Dendritic cell treated with granulocyte-macrophage colony-stimulating factor and Interleukin-4, amounts not matched to agents 40 ng/mL and 50 ng/mL, for 4 days (primary cell): ENCODE results near the gene PRODH2.
"Not testable (repeated sequence)": the region's sequence is repeated elsewhere in the genome, so short reads cannot be mapped to it uniquely, and the experiment has no call there.

Experiments used
- H3K27ac Mint-ChIP-seq: one replicate; pipeline ENCODE4 v1.8.0; 2022; ENCODE audit warnings: mild to moderate bottlenecking, mixed read lengths
- H3K27me3 Mint-ChIP-seq: one replicate; pipeline ENCODE4 v1.8.0; 2022; ENCODE audit warnings: mild to moderate bottlenecking, mixed read lengths
- H3K36me3 Mint-ChIP-seq: one replicate; pipeline ENCODE4 v1.8.0; 2022; ENCODE audit warnings: low read depth, mixed read lengths
- H3K4me1 Mint-ChIP-seq: one replicate; pipeline ENCODE4 v1.8.0; 2022; ENCODE audit warnings: low read depth, mixed read lengths
- H3K4me3 Mint-ChIP-seq: one replicate; pipeline ENCODE4 v1.8.0; 2022; ENCODE audit warnings: mild to moderate bottlenecking, moderate library complexity, mixed read lengths
- H3K9me3 Mint-ChIP-seq: one replicate; pipeline ENCODE4 v1.8.0; 2022; ENCODE audit warnings: mixed read lengths
- intact Hi-C: fragments of 100-400 bp; cut with micrococcal nuclease; formaldehyde crosslinking; loops from one replicate; pipeline ENCODE4 v1.15.0; 2022

The PRODH2 gene

DNA sequence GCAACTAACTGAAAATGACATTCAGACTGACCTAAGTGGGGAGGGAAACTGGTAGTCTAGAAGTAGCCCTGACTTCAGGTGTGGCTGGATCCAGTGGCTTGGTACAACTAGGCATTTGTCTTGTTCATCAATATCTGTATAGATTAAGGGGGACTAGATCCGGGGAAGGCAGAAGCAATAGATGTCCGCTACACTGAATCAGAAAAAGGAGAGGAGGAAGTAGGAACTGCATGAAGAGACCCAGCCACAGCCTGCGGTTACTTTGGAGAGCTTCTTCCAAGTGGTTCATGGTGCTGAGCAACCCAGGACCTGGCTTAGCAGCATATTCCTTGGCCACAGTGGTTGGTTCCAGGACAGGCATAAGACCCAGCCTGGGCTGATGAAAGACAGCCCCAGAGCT, 9.9 kb upstream of the PRODH2 start:
- no peak overlapping the region for H3K4me3 Mint-ChIP-seq
- H3K36me3 Mint-ChIP-seq = no peaks in the 10 kb centered on the region
- H3K27ac Mint-ChIP-seq = no peak overlapping the region
- peaks cover 11% of the 10 kb centered on the region for H3K27me3 Mint-ChIP-seq
- H3K4me1 Mint-ChIP-seq = peaks cover 5% of the 10 kb centered on the region
- intact Hi-C loops = no loop called here
- H3K9me3 Mint-ChIP-seq = no peaks in the 10 kb centered on the region

DNA sequence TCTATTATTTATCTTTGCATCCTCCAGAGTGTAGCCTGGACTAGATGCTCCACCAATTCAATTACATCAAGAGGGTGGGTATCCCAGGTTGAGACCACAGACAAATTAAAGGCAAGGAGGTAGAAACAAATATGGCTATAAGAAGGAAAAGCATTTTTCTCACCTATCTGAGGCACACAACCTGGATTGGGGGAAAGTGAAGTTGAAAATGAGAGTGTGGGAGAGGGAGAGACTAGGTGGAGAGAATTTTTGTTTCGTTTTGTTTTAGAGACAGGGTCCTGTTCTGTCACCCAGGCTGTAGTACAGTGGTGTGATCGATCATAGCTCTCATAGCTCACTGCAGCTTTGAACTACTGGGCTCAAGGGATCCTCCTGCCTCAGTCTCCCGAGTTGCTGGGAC, 5.8 kb upstream of the PRODH2 start:
- H3K27ac Mint-ChIP-seq = no peak overlapping the region
- intact Hi-C loops = no loop called here
- H3K36me3 Mint-ChIP-seq = no peaks in the 10 kb centered on the region
- H3K4me3 Mint-ChIP-seq = no peak overlapping the region
- no peaks in the 10 kb centered on the region for H3K9me3 Mint-ChIP-seq
- peaks cover 12% of the 10 kb centered on the region for H3K27me3 Mint-ChIP-seq
- peaks cover 5% of the 10 kb centered on the region for H3K4me1 Mint-ChIP-seq

- H3K4me1 Mint-ChIP-seq = no peaks in the 10 kb centered on the region
- intact Hi-C loops = no loop called here
- H3K36me3 Mint-ChIP-seq = no peaks in the 10 kb centered on the region
- no peak overlapping the region for H3K4me3 Mint-ChIP-seq
- H3K27me3 Mint-ChIP-seq = peaks cover 13% of the 10 kb centered on the region
- no peaks in the 10 kb centered on the region for H3K9me3 Mint-ChIP-seq
- no peak overlapping the region for H3K27ac Mint-ChIP-seq
Measured at GRCh38 chr19:35816846-35817245, 4.2 kb upstream of the PRODH2 start.

- Mint-ChIP-seq H3K27ac (no peak overlapping the region), H3K4me1 (no peaks in the 10 kb centered on the region), H3K9me3 (no peaks in the 10 kb centered on the region), H3K36me3 (no peaks in the 10 kb centered on the region), H3K27me3 (peaks cover 13% of the 10 kb centered on the region), H3K4me3 (no peak overlapping the region)
- intact Hi-C loops = no loop called here
Measured at GRCh38 chr19:35816262-35816661, 3.6 kb upstream of the PRODH2 start.

GRCh38 chr19:35813043-35813890, 622 bp upstream of the PRODH2 start:
- Mint-ChIP-seq H3K27ac (no peak overlapping the region), H3K4me1 (no peaks in the 10 kb centered on the region), H3K9me3 (no peaks in the 10 kb centered on the region), H3K36me3 (no peaks in the 10 kb centered on the region), H3K4me3 (no peak overlapping the region), H3K27me3 (peaks cover 10% of the 10 kb centered on the region)
- intact Hi-C loops = no loop called here

GRCh38 chr19:35811317-35812219, 1.1 kb downstream of the PRODH2 start:
- no peak overlapping the region for H3K27ac Mint-ChIP-seq
- H3K36me3 Mint-ChIP-seq = no peaks in the 10 kb centered on the region
- intact Hi-C loops = no loop called here
- H3K4me1 Mint-ChIP-seq = no peaks in the 10 kb centered on the region
- H3K27me3 Mint-ChIP-seq = peaks cover 7% of the 10 kb centered on the region
- H3K9me3 Mint-ChIP-seq = no peaks in the 10 kb centered on the region
- H3K4me3 Mint-ChIP-seq = no peak overlapping the region

DNA sequence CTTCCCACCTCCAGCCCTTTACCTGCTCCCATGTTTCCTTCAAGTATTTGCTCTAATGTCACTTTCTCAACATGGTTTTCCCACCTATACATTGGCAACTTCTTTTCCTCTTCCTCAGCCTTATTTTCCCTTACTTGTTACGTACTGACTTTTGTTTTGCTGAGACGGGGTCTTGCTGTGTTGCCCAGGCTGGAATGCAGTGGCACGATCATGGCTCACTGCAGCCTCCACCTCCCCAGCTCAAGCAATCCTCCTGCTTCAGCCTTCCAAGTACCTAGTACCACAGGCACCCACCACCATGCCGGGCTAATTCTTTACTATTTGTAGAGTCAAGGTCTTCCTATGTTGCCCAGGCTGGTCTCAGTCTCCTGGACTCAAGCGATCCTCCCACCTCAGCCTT, 5.0 kb downstream of the PRODH2 start:
- peaks cover 10% of the 10 kb centered on the region for H3K27me3 Mint-ChIP-seq
- intact Hi-C loops = no loop called here
- no peak overlapping the region for H3K4me3 Mint-ChIP-seq
- H3K4me1 Mint-ChIP-seq = peaks cover 14% of the 10 kb centered on the region
- no peaks in the 10 kb centered on the region for H3K36me3 Mint-ChIP-seq
- H3K27ac Mint-ChIP-seq = no peak overlapping the region
- H3K9me3 Mint-ChIP-seq = no peaks in the 10 kb centered on the region

DNA sequence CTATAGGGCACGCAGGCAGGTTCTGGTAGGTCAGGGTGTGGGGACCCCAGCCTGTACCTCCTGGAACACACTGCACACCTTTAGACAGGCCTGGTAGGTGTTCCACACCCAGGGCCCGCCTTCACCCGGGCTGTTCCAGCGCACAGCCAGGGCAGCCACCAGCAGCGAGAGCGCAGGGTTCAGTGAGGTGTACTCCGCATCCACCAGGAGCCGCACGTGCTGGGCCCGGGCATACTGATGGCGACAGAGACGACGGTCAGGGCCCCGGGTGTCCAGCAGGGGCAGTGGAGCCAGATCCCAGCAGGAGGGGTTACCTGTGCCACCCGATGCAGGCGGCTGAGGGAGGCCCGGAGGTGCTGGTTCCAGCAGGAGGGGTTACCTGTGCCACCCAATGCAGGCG, 6.0 kb downstream of the PRODH2 start:
- no peak overlapping the region for H3K27ac Mint-ChIP-seq
- H3K4me1 Mint-ChIP-seq = peaks cover 14% of the 10 kb centered on the region
- H3K9me3 Mint-ChIP-seq = no peaks in the 10 kb centered on the region
- intact Hi-C loops = no loop called here
- peaks cover 10% of the 10 kb centered on the region for H3K27me3 Mint-ChIP-seq
- no peaks in the 10 kb centered on the region for H3K36me3 Mint-ChIP-seq
- no peak overlapping the region for H3K4me3 Mint-ChIP-seq

GRCh38 chr19:35805526-35806102, 7.0 kb downstream of the PRODH2 start:
- Mint-ChIP-seq H3K9me3 (no peaks in the 10 kb centered on the region), H3K27ac (no peak overlapping the region), H3K4me3 (no peak overlapping the region), H3K27me3 (peaks cover 10% of the 10 kb centered on the region), H3K36me3 (no peaks in the 10 kb centered on the region), H3K4me1 (peaks cover 14% of the 10 kb centered on the region)
- intact Hi-C loops = no loop called here

DNA sequence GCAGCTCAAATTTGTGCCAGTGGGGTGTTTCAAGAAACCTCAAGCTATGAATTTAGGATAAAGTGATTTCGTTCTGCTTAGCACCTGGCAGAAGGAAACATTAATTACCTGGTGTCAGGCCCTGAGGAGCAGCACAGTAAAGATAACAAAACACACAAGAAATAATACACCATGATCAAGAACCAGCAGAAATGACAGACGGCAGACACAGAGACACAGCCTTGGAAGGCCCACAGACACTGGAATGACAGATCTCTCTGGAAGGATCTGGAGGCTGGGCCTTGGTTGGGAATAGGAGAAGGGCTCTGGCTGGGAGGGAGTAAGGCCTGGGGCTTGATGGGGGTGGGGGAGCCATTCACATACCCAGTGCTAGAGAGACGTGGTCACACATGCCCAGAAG, 10.8 kb downstream of the PRODH2 start:
- intact Hi-C loops = no loop called here
- H3K4me3 Mint-ChIP-seq = no peak overlapping the region
- peaks cover 40% of the 10 kb centered on the region for H3K27me3 Mint-ChIP-seq
- H3K9me3 Mint-ChIP-seq = no peaks in the 10 kb centered on the region
- peaks cover 18% of the 10 kb centered on the region for H3K4me1 Mint-ChIP-seq
- H3K27ac Mint-ChIP-seq = no peak overlapping the region
- H3K36me3 Mint-ChIP-seq = no peaks in the 10 kb centered on the region

- Mint-ChIP-seq H3K9me3 (no peaks in the 10 kb centered on the region), H3K4me3 (no peak overlapping the region), H3K27me3 (peaks cover 49% of the 10 kb centered on the region), H3K27ac (no peak overlapping the region), H3K36me3 (no peaks in the 10 kb centered on the region), H3K4me1 (peaks cover 7% of the 10 kb centered on the region)
- intact Hi-C loops = no loop called here
Measured at GRCh38 chr19:35797663-35798062, 15.0 kb downstream of the PRODH2 start.

DNA sequence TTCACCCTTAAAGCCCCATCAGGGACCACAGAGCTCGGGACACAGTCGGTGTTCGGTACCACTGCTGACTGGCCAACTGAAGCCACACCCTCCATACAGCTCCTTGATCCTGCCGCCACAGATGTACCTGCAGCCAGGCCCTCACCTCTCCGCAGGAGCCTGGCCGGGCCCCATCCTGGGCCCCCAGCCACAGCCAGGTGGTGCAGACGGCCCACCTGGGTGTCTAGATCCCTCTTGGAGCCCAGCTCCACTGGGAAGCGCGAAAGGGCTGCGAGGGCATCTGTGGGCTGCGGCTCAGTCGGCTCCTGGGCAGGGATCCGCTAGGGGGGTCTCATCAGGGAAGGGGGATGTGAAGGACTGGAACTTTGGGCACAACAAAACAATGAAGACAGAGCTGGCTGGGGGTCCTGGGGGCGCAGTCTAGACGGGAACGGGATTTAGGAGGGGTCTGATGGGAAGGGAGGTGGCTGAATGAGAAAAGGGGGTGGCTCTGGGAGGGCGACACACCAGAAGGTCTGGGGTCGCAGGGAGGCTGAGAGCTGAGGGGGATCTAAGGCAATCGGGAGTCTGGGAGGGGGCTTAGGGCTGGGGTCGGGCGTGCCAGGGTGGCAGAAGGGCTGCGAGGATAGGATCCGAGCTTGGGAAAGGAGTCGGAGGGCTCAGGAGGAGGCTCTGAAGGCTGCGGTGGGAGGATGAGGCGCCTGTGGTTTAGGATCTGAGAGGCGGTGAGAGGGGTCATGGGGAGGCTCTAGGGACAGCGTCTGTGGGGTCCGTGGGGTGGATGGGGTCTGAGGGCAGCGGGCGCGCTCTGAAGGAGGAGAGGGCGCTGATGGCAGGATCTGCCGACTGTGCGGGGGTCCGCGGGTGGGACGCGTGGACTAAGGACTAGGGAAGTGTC, 15.8 kb downstream of the PRODH2 start:
- no peaks in the 10 kb centered on the region for H3K36me3 Mint-ChIP-seq
- intact Hi-C loops = no loop called here
- no peak overlapping the region for H3K4me3 Mint-ChIP-seq
- peaks cover 7% of the 10 kb centered on the region for H3K4me1 Mint-ChIP-seq
- H3K27ac Mint-ChIP-seq = no peak overlapping the region
- no peaks in the 10 kb centered on the region for H3K9me3 Mint-ChIP-seq
- peaks cover 49% of the 10 kb centered on the region for H3K27me3 Mint-ChIP-seq

DNA sequence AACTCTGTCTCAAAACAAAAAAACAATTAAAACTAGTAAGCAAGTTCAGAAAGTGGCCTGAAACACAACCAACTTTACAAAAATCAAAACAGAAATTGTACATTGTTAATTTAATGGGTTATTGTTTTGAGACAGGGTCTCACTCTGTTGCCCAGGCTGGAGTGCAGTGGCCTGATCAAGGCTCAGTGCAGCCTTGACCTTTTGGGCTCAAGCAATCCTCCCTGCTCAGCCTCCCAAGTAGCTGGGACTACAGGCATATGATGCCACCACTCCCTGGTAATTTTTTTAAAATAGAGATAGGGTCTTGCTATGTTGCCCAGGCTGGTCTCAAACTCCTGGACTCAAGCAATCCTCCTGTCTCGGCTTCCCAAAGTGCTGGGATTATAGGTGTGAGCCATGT, 17.1 kb downstream of the PRODH2 start:
- H3K36me3 Mint-ChIP-seq, H3K9me3 Mint-ChIP-seq, H3K4me3 Mint-ChIP-seq, H3K27ac Mint-ChIP-seq, intact Hi-C loops, H3K4me1 Mint-ChIP-seq: not testable (repeated sequence)
- peaks cover 47% of the 10 kb centered on the region for H3K27me3 Mint-ChIP-seq
